HS-27A (cell line): Measurements from ENCODE around the gene LGR6.

ENCODE experiments used
- DNase-seq: peaks from one replicate; pipeline ENCODE4 v3.0.0-alpha.2; 2012; ENCODE audit warnings: low read depth, missing footprints

The LGR6 gene

GRCh38 chr1:202266061-202266765 lies 72.6 kb downstream of the LGR6 start:
- DNase-seq, result no peak

GRCh38 chr1:202268032-202268431 lies 74.4 kb downstream of the LGR6 start:
- DNase-seq, result no peak

- no peak for DNase-seq
These were observed 75.2 kb downstream of the LGR6 start for GRCh38 chr1:202268817-202269216.

GRCh38 chr1:202270871-202271326 lies 77.3 kb downstream of the LGR6 start:
- DNase-seq, result no peak

- DNase-seq, result no peak
These were observed 78.7 kb downstream of the LGR6 start for GRCh38 chr1:202272103-202272845.

- no peak for DNase-seq
These were observed 81.0 kb downstream of the LGR6 start for GRCh38 chr1:202274611-202275010.

GRCh38 chr1:202275061-202275770 lies 81.6 kb downstream of the LGR6 start:
- no peak for DNase-seq

GRCh38 chr1:202276081-202276715 lies 82.6 kb downstream of the LGR6 start:
- no peak for DNase-seq

- DNase-seq, result no peak
These were observed 83.3 kb downstream of the LGR6 start for GRCh38 chr1:202276920-202277319.

GRCh38 chr1:202278751-202279150 lies 85.2 kb downstream of the LGR6 start:
- no peak for DNase-seq

- no peak for DNase-seq
These were observed 86.2 kb downstream of the LGR6 start for GRCh38 chr1:202279806-202280205.

GRCh38 chr1:202280595-202280994 lies 87.0 kb downstream of the LGR6 start:
- DNase-seq, result no peak

GRCh38 chr1:202281316-202282024 lies 87.9 kb downstream of the LGR6 start:
- DNase-seq, result peak; percentile 51

- no peak for DNase-seq
These were observed 88.4 kb downstream of the LGR6 start for GRCh38 chr1:202282025-202282371.

- no peak for DNase-seq
These were observed 89.1 kb downstream of the LGR6 start for GRCh38 chr1:202282596-202283283.

GRCh38 chr1:202283379-202283844 lies 89.8 kb downstream of the LGR6 start:
- DNase-seq, result peak; percentile 24

- DNase-seq, result peak; percentile 29
These were observed 90.4 kb downstream of the LGR6 start for GRCh38 chr1:202283991-202284390.

- no peak for DNase-seq
These were observed 92.3 kb downstream of the LGR6 start for GRCh38 chr1:202285908-202286307.

GRCh38 chr1:202286622-202287097 lies 93.1 kb downstream of the LGR6 start:
- DNase-seq, result no peak

- DNase-seq, result no peak
These were observed 93.6 kb downstream of the LGR6 start for GRCh38 chr1:202287196-202287595.

- no peak for DNase-seq
These were observed 94.6 kb downstream of the LGR6 start for GRCh38 chr1:202288177-202288576.
